ENCODE measurements around the gene CLDN15. TPM values are rescaled to one million over a fixed set of nuclear protein-coding genes. Genes with fewer than 3 reads are reported as not detected.
"Not testable (repeated sequence)": the region's sequence is repeated elsewhere in the genome, so short reads cannot be mapped to it uniquely, and the experiment has no call there.

The CLDN15 gene
- total RNA-seq, 4 donors from 2014 or later: 9.5 to 21.2 (median 13.0) TPM

- TF ChIP-seq POLR2A (IDR thresholded peaks at IDR 0.05): no peak
- no peak for TF ChIP-seq CTCF (IDR thresholded peaks at IDR 0.05)
- 48 to 56% methylated on average over 7 of the region's 7 CpGs for WGBS, 2 donors
- no peak for DNase-seq (ENCODE audit: low spot score in 2 of 2)
- intact Hi-C loops (cut with DNase I; ENCODE audit: low total_unique reads): no loop called here
- no peak overlapping the region for H3K4me3 ChIP-seq (ENCODE audit: low read depth, poor library complexity, severe bottlenecking)
These were observed 20.7 kb upstream of the CLDN15 start for GRCh38 chr7:101258243-101258731.

- H3K4me3 ChIP-seq (ENCODE audit: low read depth, poor library complexity, severe bottlenecking): no peak overlapping the region
- DNase-seq (ENCODE audit: low spot score in 2 of 2): no peak
- intact Hi-C loops (cut with DNase I; ENCODE audit: low total_unique reads): no loop called here
- no peak for TF ChIP-seq CTCF (IDR thresholded peaks at IDR 0.05)
- no peak for TF ChIP-seq POLR2A (IDR thresholded peaks at IDR 0.05)
- 65 to 67% methylated on average over 4 of the region's 4 CpGs for WGBS, 2 donors
These were observed 18.2 kb upstream of the CLDN15 start for GRCh38 chr7:101255796-101256195.

- H3K4me3 ChIP-seq (ENCODE audit: low read depth, poor library complexity, severe bottlenecking); intact Hi-C loops (cut with DNase I; ENCODE audit: low total_unique reads); DNase-seq (ENCODE audit: low spot score in 2 of 2): not testable (repeated sequence)
- WGBS, 2 donors: 88 to 91% methylated on average over 5 of the region's 5 CpGs
These were observed 15.6 kb upstream of the CLDN15 start for GRCh38 chr7:101253199-101253598.

GRCh38 chr7:101251871-101252659, 14.5 kb upstream of the CLDN15 start:
- no peak for TF ChIP-seq CTCF (IDR thresholded peaks at IDR 0.05)
- no peak for TF ChIP-seq POLR2A (IDR thresholded peaks at IDR 0.05)
- H3K4me3 ChIP-seq (ENCODE audit: low read depth, poor library complexity, severe bottlenecking): peak overlapping the region; percentile 73
- peak; percentile 95 to 99 for DNase-seq (ENCODE audit: low spot score in 2 of 2)
- WGBS, 2 donors: 0 to 1% methylated on average over 46 to 55 of the region's 55 CpGs
- intact Hi-C loops (cut with DNase I; ENCODE audit: low total_unique reads): no loop called here

GRCh38 chr7:101250324-101250723, 12.7 kb upstream of the CLDN15 start:
- no peak for TF ChIP-seq POLR2A (IDR thresholded peaks at IDR 0.05)
- no peak for TF ChIP-seq CTCF (IDR thresholded peaks at IDR 0.05)
- DNase-seq (ENCODE audit: low spot score in 2 of 2): no peak
- intact Hi-C loops (cut with DNase I; ENCODE audit: low total_unique reads): no loop called here
- no peak overlapping the region for H3K4me3 ChIP-seq (ENCODE audit: low read depth, poor library complexity, severe bottlenecking)
- WGBS, 2 donors: 88 to 89% methylated on average over 3 of the region's 3 CpGs

- DNase-seq (ENCODE audit: low spot score in 2 of 2): no peak
- no peak for TF ChIP-seq CTCF (IDR thresholded peaks at IDR 0.05)
- TF ChIP-seq POLR2A (IDR thresholded peaks at IDR 0.05): no peak
- intact Hi-C loops (cut with DNase I; ENCODE audit: low total_unique reads): no loop called here
- H3K4me3 ChIP-seq (ENCODE audit: low read depth, poor library complexity, severe bottlenecking): no peak overlapping the region
- WGBS, 2 donors: 93 to 98% methylated on average over 5 of the region's 5 CpGs
These were observed 10.7 kb upstream of the CLDN15 start for GRCh38 chr7:101248276-101248675.
